ENCODE results near the gene TMX2.
"Not testable (repeated sequence)": the region's sequence is repeated elsewhere in the genome, so short reads cannot be mapped to it uniquely, and the experiment has no call there.

Gene TMX2

GRCh38 chr11:57716726-57717125 lies 4.3 kb downstream of the TMX2 start:
- not testable (repeated sequence) for DNase-seq

DNA sequence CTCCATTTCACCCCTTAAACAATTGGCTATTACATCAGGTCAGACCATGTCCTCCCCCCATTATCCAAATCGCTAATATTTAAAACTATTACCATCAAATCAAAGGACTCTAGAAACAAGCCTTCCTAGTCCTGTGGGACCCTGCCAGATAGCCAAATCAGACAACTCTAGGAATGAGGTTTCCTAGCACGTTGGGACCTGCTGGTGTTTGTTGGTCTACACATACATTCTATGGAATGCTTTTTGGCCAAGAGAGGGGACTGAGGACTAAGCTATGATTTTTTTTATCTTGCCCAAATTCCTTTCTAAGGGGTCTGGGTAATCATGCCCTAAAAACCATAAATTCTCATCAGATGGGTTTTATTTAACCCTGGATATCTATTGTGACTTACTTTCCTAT lies 14.8 kb downstream of the TMX2 start:
- DNase-seq: no peak

- no peak for DNase-seq
These were observed 16.4 kb downstream of the TMX2 start for GRCh38 chr11:57728829-57729228.

- no peak for DNase-seq
These were observed 17.1 kb downstream of the TMX2 start for GRCh38 chr11:57729479-57729878.

- DNase-seq: no peak
These were observed 20.3 kb downstream of the TMX2 start for GRCh38 chr11:57732661-57733060.

GRCh38 chr11:57735619-57736298 lies 23.4 kb downstream of the TMX2 start:
- no peak for DNase-seq

DNA sequence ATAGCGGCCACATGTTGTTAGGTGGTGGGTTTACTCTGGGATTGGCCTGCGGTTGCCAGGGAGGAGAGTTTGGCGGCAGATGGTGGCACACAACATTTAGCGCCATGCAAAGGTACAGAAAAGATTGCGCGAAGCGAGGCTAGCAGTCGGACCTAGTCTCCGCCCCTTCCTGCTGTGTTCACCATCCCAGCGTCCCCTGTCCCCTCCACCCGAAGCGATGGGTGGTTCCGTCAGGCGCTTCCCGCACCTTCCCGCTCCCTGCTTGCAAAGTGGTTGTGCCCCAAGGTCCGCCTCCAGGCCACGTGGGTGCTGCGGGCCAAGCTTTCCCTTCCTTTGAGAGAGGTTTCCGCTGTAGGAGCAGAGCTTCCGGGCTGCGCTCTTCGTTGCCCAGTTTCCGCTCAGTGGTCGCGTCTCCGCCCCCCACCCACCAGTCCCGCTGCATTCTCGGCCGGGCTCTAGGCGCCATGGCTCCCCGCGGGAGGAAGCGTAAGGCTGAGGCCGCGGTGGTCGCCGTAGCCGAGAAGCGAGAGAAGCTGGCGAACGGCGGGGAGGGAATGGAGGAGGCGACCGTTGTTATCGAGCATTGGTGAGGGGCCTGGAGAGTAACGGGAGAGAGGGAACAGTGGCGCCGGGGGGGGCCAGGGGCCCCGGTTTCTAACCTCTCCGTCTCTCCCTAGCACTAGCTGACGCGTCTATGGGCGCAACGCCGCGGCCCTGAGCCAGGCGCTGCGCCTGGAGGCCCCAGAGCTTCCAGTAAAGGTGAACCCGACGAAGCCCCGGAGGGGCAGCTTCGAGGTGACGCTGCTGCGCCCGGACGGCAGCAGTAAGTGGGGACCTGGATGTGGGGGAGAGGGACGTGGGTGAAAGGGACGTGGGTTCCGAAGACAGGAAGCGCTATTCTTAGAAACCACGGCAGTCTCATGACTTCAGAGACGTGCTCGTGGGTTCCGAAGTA lies 29.0 kb downstream of the TMX2 start, which contains the start of gene SELENOH:
SELENOH (plus strand) TSS at position 360 of the 955 bp plus-strand sequence; CDS start at position 465, 105 bp downstream.
- DNase-seq: peak; percentile 93

GRCh38 chr11:57742087-57742452 lies 29.7 kb downstream of the TMX2 start:
- no peak for DNase-seq

DNA sequence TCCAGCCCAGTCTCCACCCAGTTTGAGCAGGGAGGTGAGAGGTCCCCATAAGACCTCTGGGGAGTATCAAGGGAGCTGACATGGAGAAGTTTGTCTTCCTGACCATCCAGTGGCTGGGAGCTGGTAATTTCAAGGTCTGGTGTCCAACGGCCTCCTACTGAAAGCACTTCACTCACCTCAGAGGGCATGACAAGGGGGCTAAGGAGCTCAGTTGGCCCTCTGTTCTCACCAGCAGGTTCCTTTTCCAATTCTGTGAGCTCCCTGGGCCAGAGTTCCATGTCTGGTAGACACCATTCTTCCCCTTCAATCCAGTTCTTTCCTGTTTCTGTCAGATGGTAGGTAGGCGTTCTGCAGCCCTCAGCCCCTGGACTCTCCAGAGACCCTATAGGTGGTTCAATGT lies 32.0 kb downstream of the TMX2 start:
- DNase-seq: no peak

DNA sequence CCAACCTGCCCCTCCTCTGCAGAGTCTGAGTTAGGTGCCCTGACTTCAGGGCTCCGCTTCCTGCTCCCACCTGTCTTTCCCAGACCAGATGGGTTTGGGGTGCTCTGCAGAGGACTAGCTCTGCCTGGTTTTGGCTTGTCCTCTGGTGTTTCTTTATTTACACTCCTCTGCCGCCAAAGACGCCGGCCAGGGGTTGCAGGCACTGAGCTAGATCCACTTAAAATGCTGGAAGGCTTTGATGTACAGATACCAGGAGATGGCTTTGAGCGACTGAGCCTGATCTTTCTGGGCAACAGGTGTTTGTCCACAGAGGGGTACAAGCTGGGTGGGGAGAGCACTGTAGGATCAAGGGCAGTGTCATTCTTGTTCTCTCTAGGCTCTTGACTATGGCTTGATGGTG lies 32.8 kb downstream of the TMX2 start:
- no peak for DNase-seq

DNA sequence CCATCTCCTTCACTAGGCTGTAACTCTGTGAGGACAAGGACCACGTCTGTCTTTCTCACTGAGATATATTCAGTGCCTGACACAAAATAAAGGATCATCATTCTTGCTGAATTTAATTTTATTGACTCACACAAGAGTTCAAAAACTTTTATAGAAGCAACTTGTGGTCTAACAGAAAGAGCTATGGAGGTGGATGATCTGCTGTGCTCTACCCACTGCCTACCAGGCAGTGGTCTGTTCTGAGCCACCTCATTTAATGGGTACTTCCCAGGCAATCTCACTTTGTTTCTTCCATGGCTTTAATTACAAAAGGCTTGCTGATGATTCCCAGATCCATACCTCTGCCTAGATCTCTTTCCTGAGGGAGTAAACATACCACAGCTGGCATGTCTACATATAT lies 34.5 kb downstream of the TMX2 start:
- no peak for DNase-seq

DNA sequence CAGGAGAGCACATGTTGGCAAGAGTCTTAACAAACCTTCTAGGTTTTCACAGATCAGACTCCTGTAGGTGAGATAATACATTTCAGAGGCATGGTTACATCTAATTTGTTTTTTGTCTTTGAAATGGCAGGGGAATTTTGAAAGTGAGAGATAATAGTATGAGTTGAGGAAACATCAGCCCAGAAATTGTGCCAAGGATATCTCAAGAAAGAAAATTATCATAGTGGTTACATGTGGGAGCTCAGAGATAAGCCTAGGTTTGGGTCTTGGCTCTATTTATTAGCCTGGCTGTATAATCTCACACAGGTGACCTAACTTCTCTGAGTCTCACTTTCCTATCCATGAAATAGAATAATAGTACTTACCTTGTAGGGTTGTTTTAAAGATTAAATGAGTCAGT lies 38.8 kb downstream of the TMX2 start:
- DNase-seq: no peak

GRCh38 chr11:57751676-57752253 lies 39.4 kb downstream of the TMX2 start, which contains the start of gene BTBD18:
BTBD18 (minus strand) TSS chr11:57751819; CDS start chr11:57751188, 631 bp downstream.
- peak; percentile 28 for DNase-seq

DNA sequence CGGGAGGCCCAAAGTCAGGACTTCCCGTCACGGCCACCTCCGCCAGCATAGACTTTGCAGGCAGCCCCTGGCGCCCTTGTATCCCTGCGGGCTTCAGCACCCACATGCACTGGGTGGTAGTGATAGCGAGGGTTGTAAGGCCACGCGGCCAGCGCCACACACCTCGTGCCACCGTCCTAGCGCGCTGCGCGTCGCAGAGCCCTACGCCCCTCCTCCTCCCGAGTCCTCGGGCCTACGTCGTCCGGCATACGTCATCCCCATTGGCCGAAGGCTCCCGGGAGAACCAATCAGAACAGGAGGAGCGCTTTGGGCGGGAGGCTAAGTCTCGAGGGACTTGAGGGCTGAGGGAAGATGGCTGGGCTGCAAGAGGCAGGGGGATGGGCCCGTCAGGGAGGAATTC lies 40.6 kb downstream of the TMX2 start:
- no peak for DNase-seq

- DNase-seq: no peak
These were observed 45.8 kb downstream of the TMX2 start for GRCh38 chr11:57758174-57758573.

GRCh38 chr11:57761301-57762234 lies 49.2 kb downstream of the TMX2 start, which contains the start of gene CTNND1:
CTNND1 (plus strand) TSS chr11:57761802; CDS start chr11:57791479, 29,677 bp downstream.
- DNase-seq: no peak

DNA sequence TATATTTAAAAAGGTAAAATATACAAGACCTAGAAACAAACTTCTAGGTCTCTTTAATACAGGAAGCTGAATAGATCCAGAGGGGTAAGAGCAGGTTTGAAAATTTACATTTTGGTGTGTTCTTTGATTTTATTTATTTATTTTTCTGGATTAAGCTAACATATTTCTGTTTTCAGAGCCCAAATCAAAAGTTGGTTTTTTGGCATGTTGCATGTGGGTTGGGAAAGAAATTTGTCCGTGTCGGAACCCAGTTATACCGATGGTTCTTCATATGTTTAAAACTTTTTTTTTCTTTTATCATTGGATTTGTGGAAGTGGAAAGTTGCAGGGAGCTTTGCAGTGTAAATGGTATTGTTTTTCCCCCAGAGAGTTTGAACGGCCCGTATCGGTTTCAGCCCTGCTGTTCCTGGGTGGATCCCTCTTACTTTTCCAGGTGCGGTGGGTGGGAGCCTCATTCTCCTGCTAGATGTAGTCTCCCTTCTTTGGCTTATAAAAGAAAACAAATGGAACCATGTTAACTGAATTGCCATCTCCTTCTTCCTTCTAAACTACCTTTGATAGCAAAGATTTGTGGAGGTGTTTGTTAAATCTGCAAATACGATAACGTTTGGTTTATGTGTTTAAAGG lies 50.0 kb downstream of the TMX2 start:
- no peak for DNase-seq

DNA sequence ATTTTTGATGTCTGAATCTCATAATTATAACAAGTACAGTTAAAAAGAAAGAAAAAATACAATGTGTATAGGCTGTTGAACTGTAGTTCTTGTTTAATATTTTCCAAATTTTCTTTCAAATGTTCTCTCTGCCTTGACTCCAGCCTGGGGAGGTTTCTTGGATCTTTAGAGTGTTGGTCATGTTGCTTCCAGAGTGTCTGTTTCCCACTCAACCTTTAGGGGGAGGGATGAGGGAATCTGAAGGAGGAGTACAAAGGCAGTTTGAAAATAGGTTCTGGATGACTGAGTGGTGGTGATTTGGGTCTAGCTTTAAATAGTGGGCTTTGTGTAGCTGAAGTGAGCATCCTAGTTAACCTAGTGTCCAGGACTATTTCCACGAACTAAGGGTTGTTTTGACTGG lies 51.2 kb downstream of the TMX2 start:
- no peak for DNase-seq

GRCh38 chr11:57764021-57764420 lies 51.6 kb downstream of the TMX2 start:
- DNase-seq: no peak

- DNase-seq: no peak
These were observed 52.2 kb downstream of the TMX2 start for GRCh38 chr11:57764566-57764965.

DNA sequence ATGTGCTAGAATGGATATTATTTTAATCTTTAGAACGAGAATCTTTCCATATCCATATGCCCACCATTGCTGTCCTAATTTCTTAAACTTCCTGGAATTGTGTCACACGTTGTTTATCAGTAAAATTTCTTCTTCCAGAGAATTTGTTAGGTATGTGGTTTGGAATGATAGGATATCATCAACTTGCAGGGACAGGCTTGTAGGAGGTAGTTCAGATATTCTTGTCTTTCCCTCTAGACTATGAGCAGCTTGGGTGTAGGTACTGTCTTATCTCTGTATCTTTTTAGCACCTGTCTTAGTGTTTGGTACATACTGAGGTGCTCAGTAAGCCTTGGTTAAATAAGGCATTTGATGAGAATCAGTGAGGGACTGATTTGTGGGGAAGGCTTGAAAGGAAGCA lies 52.6 kb downstream of the TMX2 start:
- DNase-seq: no peak

- no peak for DNase-seq
These were observed 58.4 kb downstream of the TMX2 start for GRCh38 chr11:57770793-57771192.

Data from CD4-positive, alpha-beta T cell treated with Interleukin-12 subunit alpha and Interleukin-12 subunit beta, for 1 hour (primary cell).